ENCODE measurements around the gene OR10D3.
A peak's percentile ranks its signal among the peaks of the same experiment; 100 is the strongest.

Gene OR10D3

DNA sequence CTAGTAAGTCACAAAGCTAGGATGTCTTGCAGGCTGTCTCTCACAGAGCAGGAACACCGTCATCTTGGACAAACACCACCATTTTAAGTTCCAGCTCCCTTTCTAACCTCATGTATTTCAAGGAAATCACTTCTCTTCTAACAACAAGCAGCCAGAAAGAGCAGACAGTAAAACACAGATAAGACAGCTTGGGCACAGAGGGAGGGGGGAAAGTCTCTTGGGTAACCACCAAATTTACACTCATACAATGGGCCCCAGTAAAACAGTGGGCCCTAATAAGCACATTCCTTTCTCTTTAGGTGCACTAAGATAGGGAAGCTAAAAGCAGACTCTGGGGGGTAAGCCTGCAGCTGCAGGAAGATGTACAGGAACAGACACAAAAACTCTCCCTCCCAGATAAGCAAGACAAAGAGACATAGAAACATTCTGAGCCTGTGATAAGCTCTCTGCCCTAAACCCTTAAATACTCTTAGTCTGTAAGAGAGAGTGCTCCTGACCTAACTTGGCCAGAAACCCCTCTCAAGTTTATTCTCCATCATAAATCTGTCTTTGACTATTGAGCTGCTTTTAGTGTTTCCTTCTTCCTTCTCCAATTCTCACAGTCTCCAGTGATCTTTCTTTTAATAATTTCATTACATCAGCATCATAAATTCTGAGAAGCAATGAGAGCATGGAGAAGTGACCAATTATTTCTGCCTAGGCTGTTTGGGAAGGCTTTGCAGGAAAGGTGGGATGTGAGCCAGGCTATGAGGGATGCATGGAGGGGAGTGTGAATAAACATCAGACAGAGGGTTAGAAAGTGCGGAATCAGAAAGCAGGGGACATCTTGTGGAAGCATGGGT, 7.4 kb downstream of the OR10D3 start:
- no peak overlapping the region for H3K4me3 ChIP-seq (ENCODE audit: low read depth, low read length)
- DNase-seq (ENCODE audit: low read depth): no peak
- TF ChIP-seq, protein P1, sequence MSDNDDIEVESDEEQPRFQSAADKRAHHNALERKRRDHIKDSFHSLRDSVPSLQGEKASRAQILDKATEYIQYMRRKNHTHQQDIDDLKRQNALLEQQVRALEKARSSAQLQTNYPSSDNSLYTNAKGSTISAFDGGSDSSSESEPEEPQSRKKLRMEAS (IDR thresholded peaks at IDR 0.05; ENCODE audit: low read depth, low read length): no peak
- TF ChIP-seq POLR2A (IDR thresholded peaks at IDR 0.05; ENCODE audit: extremely low read depth, insufficient read length) (no peak), MYC (IDR thresholded peaks at IDR 0.05; ENCODE audit: low read depth, low read length) (no peak)
- TF ChIP-seq, protein P2, sequence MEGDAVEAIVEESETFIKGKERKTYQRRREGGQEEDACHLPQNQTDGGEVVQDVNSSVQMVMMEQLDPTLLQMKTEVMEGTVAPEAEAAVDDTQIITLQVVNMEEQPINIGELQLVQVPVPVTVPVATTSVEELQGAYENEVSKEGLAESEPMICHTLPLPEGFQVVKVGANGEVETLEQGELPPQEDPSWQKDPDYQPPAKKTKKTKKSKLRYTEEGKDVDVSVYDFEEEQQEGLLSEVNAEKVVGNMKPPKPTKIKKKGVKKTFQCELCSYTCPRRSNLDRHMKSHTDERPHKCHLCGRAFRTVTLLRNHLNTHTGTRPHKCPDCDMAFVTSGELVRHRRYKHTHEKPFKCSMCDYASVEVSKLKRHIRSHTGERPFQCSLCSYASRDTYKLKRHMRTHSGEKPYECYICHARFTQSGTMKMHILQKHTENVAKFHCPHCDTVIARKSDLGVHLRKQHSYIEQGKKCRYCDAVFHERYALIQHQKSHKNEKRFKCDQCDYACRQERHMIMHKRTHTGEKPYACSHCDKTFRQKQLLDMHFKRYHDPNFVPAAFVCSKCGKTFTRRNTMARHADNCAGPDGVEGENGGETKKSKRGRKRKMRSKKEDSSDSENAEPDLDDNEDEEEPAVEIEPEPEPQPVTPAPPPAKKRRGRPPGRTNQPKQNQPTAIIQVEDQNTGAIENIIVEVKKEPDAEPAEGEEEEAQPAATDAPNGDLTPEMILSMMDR (IDR thresholded peaks at IDR 0.05; ENCODE audit: low read depth, low read length): no peak

DNA sequence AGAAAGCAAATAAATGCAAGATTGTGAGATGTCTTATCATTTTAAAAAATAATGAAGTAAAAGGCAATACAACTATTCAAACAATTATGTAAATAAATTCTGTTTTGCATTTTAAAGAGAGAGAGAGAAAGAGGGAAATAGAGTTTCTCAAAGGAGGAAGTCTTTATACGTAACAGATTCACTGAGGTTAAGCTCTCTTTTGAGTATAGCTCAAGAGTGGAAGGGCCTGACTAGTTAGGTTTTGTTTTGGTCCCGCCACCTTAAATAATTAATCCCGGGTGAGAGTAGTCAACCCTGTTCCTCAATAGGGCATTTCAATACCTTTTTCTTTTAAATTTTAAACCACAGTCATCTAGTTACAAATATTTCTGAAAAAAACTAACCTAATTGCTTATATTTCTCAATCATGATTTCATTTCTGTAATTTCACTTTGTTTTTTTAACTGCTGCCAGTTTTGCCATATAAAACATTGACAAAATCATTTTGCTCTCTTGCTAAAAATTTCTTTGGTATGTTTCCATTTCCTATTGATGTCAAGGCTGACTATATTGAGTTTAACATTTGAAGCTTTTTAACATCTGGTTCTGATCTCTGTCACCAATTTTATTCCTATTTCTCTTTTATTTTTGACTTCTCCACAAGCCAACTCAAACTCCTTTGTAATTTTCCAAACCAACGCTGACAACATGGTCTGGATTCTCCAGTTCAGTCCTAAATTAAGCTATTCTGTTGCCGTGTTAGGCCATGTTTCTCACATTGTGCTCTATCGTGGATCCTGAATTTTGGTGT, 10.3 kb downstream of the OR10D3 start:
- TF ChIP-seq, protein P1 (IDR thresholded peaks at IDR 0.05; ENCODE audit: low read depth, low read length): no peak
- no peak for TF ChIP-seq MYC (IDR thresholded peaks at IDR 0.05; ENCODE audit: low read depth, low read length)
- TF ChIP-seq, protein P2 (IDR thresholded peaks at IDR 0.05; ENCODE audit: low read depth, low read length): no peak
- no peak for TF ChIP-seq POLR2A (IDR thresholded peaks at IDR 0.05; ENCODE audit: extremely low read depth, insufficient read length)
- DNase-seq (ENCODE audit: low read depth): no peak
- H3K4me3 ChIP-seq (ENCODE audit: low read depth, low read length): no peak overlapping the region

DNA sequence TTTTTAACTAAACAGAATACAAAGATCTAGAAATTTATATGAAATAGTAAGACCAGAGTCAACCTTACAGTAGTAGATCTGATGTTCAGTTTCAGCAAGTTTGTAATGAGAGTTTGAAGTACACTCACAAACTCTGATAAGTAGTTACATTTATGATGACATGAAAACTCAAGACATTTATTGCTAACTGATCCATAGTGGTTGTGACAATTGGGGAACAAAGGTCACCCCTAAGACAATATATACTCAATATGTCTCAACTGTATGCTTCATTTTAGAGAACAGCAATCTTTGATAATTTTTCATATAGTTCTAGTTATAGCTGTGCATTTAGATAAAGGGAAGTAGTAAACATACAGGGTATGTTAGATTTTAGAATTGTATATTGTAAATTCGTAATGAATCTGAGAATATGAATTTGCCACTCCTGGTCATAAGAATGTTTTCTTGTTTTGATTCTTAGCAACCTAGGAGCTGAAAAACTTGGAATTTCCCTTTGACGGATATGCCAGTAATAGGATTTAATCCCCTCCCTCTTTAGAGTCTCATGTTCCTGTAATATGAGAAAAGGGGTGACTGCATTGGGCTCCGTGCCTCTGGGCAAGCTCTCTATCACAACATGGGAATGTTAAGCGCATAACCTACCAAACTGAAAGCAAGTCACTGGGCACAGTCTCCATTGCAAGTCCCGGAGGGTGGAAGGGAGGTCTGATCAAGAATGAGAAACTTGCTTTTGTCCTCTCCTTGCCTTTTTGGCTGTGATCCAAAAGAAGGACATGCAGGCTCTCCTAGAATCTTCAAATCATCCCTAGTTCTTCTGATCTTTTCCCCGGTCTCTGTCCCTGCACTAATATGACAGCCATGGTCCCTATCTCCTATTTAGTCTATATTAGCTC, 11.4 kb downstream of the OR10D3 start:
- DNase-seq (ENCODE audit: low read depth): no peak
- no peak overlapping the region for H3K4me3 ChIP-seq (ENCODE audit: low read depth, low read length)
- TF ChIP-seq MYC (IDR thresholded peaks at IDR 0.05; ENCODE audit: low read depth, low read length) (no peak), POLR2A (IDR thresholded peaks at IDR 0.05; ENCODE audit: extremely low read depth, insufficient read length) (no peak)
- TF ChIP-seq, protein P1 (IDR thresholded peaks at IDR 0.05; ENCODE audit: low read depth, low read length): no peak
- TF ChIP-seq, protein P2 (IDR thresholded peaks at IDR 0.05; ENCODE audit: low read depth, low read length): no peak

DNA sequence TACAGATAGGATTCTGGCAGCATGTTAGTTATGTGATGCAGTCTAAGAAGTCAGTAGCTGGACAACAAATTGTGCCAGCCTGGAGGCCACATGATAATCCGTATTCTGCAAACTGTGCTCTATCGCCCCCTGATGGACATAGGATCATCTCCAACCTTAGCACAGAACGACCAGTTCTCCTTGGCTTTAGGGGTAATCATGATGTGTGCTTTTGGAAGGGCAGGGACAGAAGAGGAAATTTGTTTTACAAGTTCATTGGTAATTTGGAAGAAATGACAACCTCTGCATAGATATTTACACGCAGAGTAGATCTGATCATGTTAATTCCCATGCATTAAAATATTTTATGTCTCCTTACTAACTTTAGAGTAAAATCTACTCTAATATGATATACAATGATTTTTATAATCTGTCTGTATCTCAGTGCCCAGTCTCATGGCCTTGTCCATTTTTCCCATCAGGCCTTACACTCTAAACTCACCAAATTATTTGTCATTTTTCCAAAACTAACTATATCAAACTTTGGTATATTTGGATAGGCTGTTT, 12.1 kb downstream of the OR10D3 start:
- H3K4me3 ChIP-seq (ENCODE audit: low read depth, low read length): no peak overlapping the region
- TF ChIP-seq POLR2A (IDR thresholded peaks at IDR 0.05; ENCODE audit: extremely low read depth, insufficient read length) (no peak), MYC (IDR thresholded peaks at IDR 0.05; ENCODE audit: low read depth, low read length) (peak; percentile 74)
- TF ChIP-seq, protein P2 (IDR thresholded peaks at IDR 0.05; ENCODE audit: low read depth, low read length): peak; percentile 93
- TF ChIP-seq, protein P1 (IDR thresholded peaks at IDR 0.05; ENCODE audit: low read depth, low read length): peak; percentile 75
- DNase-seq (ENCODE audit: low read depth): peak; percentile 74

DNA sequence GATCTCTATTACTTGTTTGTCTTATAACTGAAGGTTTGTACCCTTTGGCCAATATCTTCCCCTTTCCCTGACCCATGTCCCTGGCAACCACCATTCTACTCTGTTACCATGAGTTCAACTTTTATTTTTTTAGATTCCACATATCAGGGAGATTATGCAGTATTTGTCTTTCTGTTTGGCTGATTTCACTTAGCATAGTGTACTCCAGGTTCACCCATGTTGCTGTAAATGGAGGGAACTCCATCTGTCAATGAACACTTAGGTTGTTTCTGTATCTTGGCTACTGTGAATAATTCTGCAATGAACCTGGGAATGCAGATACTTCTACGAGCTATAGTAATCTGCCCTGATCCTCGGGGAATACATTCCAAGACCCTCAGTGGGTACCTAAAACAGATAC, 14.9 kb downstream of the OR10D3 start:
- DNase-seq (ENCODE audit: low read depth): no peak
- TF ChIP-seq POLR2A (IDR thresholded peaks at IDR 0.05; ENCODE audit: extremely low read depth, insufficient read length) (no peak), MYC (IDR thresholded peaks at IDR 0.05; ENCODE audit: low read depth, low read length) (no peak)
- TF ChIP-seq, protein P2 (IDR thresholded peaks at IDR 0.05; ENCODE audit: low read depth, low read length): no peak
- TF ChIP-seq, protein P1 (IDR thresholded peaks at IDR 0.05; ENCODE audit: low read depth, low read length): no peak
- H3K4me3 ChIP-seq (ENCODE audit: low read depth, low read length): no peak overlapping the region
